GM21825 (cell line): ENCODE results near the gene TBL1X.

Source experiments
- ATAC-seq: cut with Tn5 transposase; IDR thresholded peaks from one replicate; pipeline ENCODE4 v1.9.1; 2021; ENCODE audit warnings: mild to moderate bottlenecking, moderate library complexity; ENCODE audit not compliant: unreplicated experiment

TBL1X gene

GRCh38 chrX:9578083-9578779 lies 113.4 kb downstream of the TBL1X start:
- ATAC-seq, result no peak

GRCh38 chrX:9581771-9582385 lies 117.0 kb downstream of the TBL1X start:
- ATAC-seq, result no peak

GRCh38 chrX:9582956-9583355 lies 118.1 kb downstream of the TBL1X start:
- ATAC-seq, result no peak

- ATAC-seq, result no peak
These were observed 122.1 kb downstream of the TBL1X start for GRCh38 chrX:9586992-9587392.

GRCh38 chrX:9587642-9588041 lies 122.8 kb downstream of the TBL1X start:
- ATAC-seq, result no peak

- ATAC-seq, result no peak
These were observed 126.6 kb downstream of the TBL1X start for GRCh38 chrX:9591496-9591895.

- no peak for ATAC-seq
These were observed 128.9 kb downstream of the TBL1X start for GRCh38 chrX:9593756-9594155.

- ATAC-seq, result no peak
These were observed 130.3 kb downstream of the TBL1X start for GRCh38 chrX:9595174-9595573.

- no peak for ATAC-seq
These were observed 132.0 kb downstream of the TBL1X start for GRCh38 chrX:9596837-9597236.

- no peak for ATAC-seq
These were observed 132.6 kb downstream of the TBL1X start for GRCh38 chrX:9597361-9598035.

GRCh38 chrX:9598344-9598743 lies 133.5 kb downstream of the TBL1X start:
- ATAC-seq, result no peak

GRCh38 chrX:9604111-9604907 lies 139.5 kb downstream of the TBL1X start:
- ATAC-seq, result no peak

GRCh38 chrX:9604908-9605306 lies 140.0 kb downstream of the TBL1X start:
- no peak for ATAC-seq

- ATAC-seq, result no peak
These were observed 140.6 kb downstream of the TBL1X start for GRCh38 chrX:9605484-9605883.

GRCh38 chrX:9606971-9607370 lies 142.1 kb downstream of the TBL1X start:
- no peak for ATAC-seq

- no peak for ATAC-seq
These were observed 144.6 kb downstream of the TBL1X start for GRCh38 chrX:9609499-9609898.

- ATAC-seq, result no peak
These were observed 145.1 kb downstream of the TBL1X start for GRCh38 chrX:9609987-9610386.

- no peak for ATAC-seq
These were observed 146.0 kb downstream of the TBL1X start for GRCh38 chrX:9610771-9611392.

- ATAC-seq, result no peak
These were observed 146.7 kb downstream of the TBL1X start for GRCh38 chrX:9611436-9612145.

GRCh38 chrX:9612146-9612505 lies 147.3 kb downstream of the TBL1X start:
- no peak for ATAC-seq
